OCI-LY7 (cell line): ENCODE measurements around the gene TMTC2.

Experiments used
- CTCF ChIP-seq: fragments of 200-600 bp; sonication (generic); conservative IDR thresholded peaks from 2 replicates; pipeline ENCODE4 v1.5.1; 2014; ENCODE audit warnings: mild to moderate bottlenecking, antibody characterized with exemption, low read length, moderate library complexity, mixed read lengths
- EZH2phosphoT487 ChIP-seq: fragments of 200-600 bp; sonication (generic); IDR thresholded peaks from 2 replicates; pipeline ENCODE4 v1.6.1; 2018; ENCODE audit warnings: low read depth, borderline replicate concordance, mild to moderate bottlenecking, mixed run types, antibody characterized with exemption, low read length, moderate library complexity, mixed read lengths

DNA sequence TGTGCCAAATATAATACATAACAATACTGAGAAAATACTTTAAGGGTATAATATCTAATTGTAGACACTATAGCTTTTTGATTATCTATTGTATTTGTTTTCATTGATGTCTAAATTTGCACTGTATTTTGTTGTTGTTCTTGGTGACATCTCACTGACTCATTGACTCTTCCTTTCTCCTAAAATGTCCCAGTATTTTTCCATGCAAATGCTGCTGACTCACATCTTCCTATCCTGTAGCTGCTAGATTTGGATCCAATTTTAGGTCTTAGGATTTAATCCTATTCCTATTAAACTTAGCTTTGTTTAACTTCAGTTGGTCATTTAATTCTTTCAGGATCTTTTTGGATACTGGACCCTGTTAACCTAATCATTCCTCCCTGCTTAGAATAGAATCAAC lies 148.5 kb downstream of the TMTC2 start:
- TF ChIP-seq CTCF (no peak), EZH2phosphoT487 (no peak)
